ENCODE measurements around the gene ARHGAP26. TPM values are rescaled to one million over a fixed set of nuclear protein-coding genes. Genes with fewer than 3 reads are reported as not detected.

Gene ARHGAP26
- total RNA-seq, 1 donor from 2014 or later = 7.4 TPM

GRCh38 chr5:143002459-143003327 lies 232.5 kb downstream of the ARHGAP26 start:
- DNase-seq (ENCODE audit: low spot score) (no peak), ATAC-seq (peak; percentile 76)

GRCh38 chr5:143003328-143003636 lies 233.1 kb downstream of the ARHGAP26 start:
- DNase-seq (ENCODE audit: low spot score) (no peak), ATAC-seq (no peak)

GRCh38 chr5:143004361-143005145 lies 234.4 kb downstream of the ARHGAP26 start:
- ATAC-seq = no peak
- DNase-seq (ENCODE audit: low spot score) = no peak

GRCh38 chr5:143006501-143006900 lies 236.3 kb downstream of the ARHGAP26 start:
- no peak for ATAC-seq
- no peak for DNase-seq (ENCODE audit: low spot score)

GRCh38 chr5:143008032-143008431 lies 237.9 kb downstream of the ARHGAP26 start:
- no peak for ATAC-seq
- no peak for DNase-seq (ENCODE audit: low spot score)

GRCh38 chr5:143008809-143009521 lies 238.8 kb downstream of the ARHGAP26 start:
- DNase-seq (ENCODE audit: low spot score) = no peak
- ATAC-seq = peak; percentile 20

- no peak for ATAC-seq
Measured at GRCh38 chr5:143010351-143010750, 240.2 kb downstream of the ARHGAP26 start.

GRCh38 chr5:143011585-143011984 lies 241.4 kb downstream of the ARHGAP26 start:
- ATAC-seq (no peak), DNase-seq (ENCODE audit: low spot score) (no peak)

More at GRCh38 chr5:143010351-143010750, 240.2 kb downstream of the ARHGAP26 start:
- DNase-seq (ENCODE audit: low spot score) = no peak

GRCh38 chr5:143013176-143013891 lies 243.2 kb downstream of the ARHGAP26 start:
- DNase-seq (ENCODE audit: low spot score) (no peak), ATAC-seq (no peak)

- DNase-seq (ENCODE audit: low spot score) (no peak), ATAC-seq (no peak)
Measured at GRCh38 chr5:143014017-143014651, 244.0 kb downstream of the ARHGAP26 start.

- no peak for DNase-seq (ENCODE audit: low spot score)
- no peak for ATAC-seq
Measured at GRCh38 chr5:143016777-143017516, 246.8 kb downstream of the ARHGAP26 start.

GRCh38 chr5:143017541-143017940 lies 247.4 kb downstream of the ARHGAP26 start:
- no peak for DNase-seq (ENCODE audit: low spot score)
- ATAC-seq = no peak

- DNase-seq (ENCODE audit: low spot score) (no peak), ATAC-seq (no peak)
Measured at GRCh38 chr5:143017992-143018391, 247.8 kb downstream of the ARHGAP26 start.

- no peak for ATAC-seq
- DNase-seq (ENCODE audit: low spot score) = no peak
Measured at GRCh38 chr5:143019157-143019556, 249.0 kb downstream of the ARHGAP26 start.

- DNase-seq (ENCODE audit: low spot score) (no peak), ATAC-seq (no peak)
Measured at GRCh38 chr5:143019614-143020515, 249.7 kb downstream of the ARHGAP26 start.

GRCh38 chr5:143021595-143021994 lies 251.4 kb downstream of the ARHGAP26 start:
- ATAC-seq = no peak

GRCh38 chr5:143023411-143024096 lies 253.4 kb downstream of the ARHGAP26 start:
- ATAC-seq (peak; percentile 91), DNase-seq (ENCODE audit: low spot score) (no peak)

More at GRCh38 chr5:143021595-143021994, 251.4 kb downstream of the ARHGAP26 start:
- no peak for DNase-seq (ENCODE audit: low spot score)
